Measurements from ENCODE around the gene TREML1. TPM values are rescaled to one million over a fixed set of nuclear protein-coding genes. Genes with fewer than 3 reads are reported as not detected.
"Not testable (repeated sequence)": the region's sequence is repeated elsewhere in the genome, so short reads cannot be mapped to it uniquely, and the experiment has no call there.

Gene TREML1
- total and polyA plus RNA-seq, 7 donors = 0.04 to 0.39 TPM; not detected in 5

DNA sequence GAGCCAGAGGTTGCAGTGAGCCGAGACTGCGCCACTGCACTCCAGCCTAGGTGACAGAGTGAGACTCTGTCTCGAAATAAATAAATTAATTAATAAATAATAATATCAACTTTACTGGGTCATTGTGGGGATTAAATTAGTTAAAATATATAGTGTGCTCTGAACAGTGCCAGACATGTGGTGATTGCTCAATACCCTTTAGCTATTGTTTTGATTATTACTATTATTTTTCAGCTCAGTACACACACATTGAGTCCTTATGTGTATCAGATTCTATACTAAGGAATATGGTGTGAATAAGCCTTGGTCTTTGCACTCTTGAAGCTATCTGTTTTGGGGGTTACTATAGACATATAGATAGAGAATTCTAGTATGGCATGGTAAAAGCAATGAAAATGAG, 28.9 kb downstream of the TREML1 start:
- no peak for ATAC-seq
- intact Hi-C loops (cut with DNase I) = no loop called here
- DNase-seq = no peak
- no peaks in the 10 kb centered on the region for H3K27me3 ChIP-seq (ENCODE audit: insufficient read depth in 3 of 3, low read length in 2 of 3)
- 96 to 98% (median 98%) methylated on average over 3 of the region's 3 CpGs for WGBS, 3 donors
- H3K27ac ChIP-seq = no peak overlapping the region
- TF ChIP-seq, protein P1, sequence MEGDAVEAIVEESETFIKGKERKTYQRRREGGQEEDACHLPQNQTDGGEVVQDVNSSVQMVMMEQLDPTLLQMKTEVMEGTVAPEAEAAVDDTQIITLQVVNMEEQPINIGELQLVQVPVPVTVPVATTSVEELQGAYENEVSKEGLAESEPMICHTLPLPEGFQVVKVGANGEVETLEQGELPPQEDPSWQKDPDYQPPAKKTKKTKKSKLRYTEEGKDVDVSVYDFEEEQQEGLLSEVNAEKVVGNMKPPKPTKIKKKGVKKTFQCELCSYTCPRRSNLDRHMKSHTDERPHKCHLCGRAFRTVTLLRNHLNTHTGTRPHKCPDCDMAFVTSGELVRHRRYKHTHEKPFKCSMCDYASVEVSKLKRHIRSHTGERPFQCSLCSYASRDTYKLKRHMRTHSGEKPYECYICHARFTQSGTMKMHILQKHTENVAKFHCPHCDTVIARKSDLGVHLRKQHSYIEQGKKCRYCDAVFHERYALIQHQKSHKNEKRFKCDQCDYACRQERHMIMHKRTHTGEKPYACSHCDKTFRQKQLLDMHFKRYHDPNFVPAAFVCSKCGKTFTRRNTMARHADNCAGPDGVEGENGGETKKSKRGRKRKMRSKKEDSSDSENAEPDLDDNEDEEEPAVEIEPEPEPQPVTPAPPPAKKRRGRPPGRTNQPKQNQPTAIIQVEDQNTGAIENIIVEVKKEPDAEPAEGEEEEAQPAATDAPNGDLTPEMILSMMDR (IDR thresholded peaks at IDR 0.05) = no peak
- no peaks in the 10 kb centered on the region for H3K4me1 ChIP-seq
- H3K9me3 ChIP-seq = no peaks in the 10 kb centered on the region
- peaks cover 8 to 48% of the 10 kb centered on the region in 2 donors for H3K36me3 ChIP-seq (ENCODE audit: insufficient read depth in 1 of 2, low read depth in 1 of 2)
- H3K4me3 ChIP-seq = no peak overlapping the region

DNA sequence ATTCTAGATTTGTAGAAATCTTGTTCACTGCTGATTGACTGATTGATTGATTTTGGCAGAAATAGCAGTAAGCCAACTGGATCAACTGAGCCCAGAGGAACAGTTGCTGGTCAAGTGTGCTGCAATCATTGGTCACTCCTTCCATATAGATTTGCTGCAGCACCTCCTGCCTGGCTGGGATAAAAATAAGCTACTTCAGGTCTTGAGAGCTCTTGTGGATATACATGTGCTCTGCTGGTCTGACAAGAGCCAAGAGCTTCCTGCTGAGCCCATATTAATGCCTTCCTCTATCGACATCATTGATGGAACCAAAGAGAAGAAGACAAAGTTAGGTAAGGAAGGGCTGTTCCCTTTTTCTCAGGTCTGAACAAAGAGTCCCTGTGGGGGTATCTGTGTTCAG, 31.2 kb downstream of the TREML1 start:
- Histone ChIP-seq H3K9me3 (no peaks in the 10 kb centered on the region), H3K4me1 (no peaks in the 10 kb centered on the region), H3K4me3 (no peak overlapping the region), H3K36me3 (ENCODE audit: insufficient read depth in 1 of 2, low read depth in 1 of 2) (peaks cover 9 to 57% of the 10 kb centered on the region in 2 donors), H3K27me3 (ENCODE audit: insufficient read depth in 3 of 3, low read length in 2 of 3) (no peaks in the 10 kb centered on the region), H3K27ac (no peak overlapping the region)
- TF ChIP-seq, protein P1 (IDR thresholded peaks at IDR 0.05) = no peak
- DNase-seq = no peak
- intact Hi-C loops (cut with DNase I) = no loop called here
- WGBS, 3 donors = 92 to 96% (median 94%) methylated on average over 1 of the region's 1 CpG
- no peak for ATAC-seq

DNA sequence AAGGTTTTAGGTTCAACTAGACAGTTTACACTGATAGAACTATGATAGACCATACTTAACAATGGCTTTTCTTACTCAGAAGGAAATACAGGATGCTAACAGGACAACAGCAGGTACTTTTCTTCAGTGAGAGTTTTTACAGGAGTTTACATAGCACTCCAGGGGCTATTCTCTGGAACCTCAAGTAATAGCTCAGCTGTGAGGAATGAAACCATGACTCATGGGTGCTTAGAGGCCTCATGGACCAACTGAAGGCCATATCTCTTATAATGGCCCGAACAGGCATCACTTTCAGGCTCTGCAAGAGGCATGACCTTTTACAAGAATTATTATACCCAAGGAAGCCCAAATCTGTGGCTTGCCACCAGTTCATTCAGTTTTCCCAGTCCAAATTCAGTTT, 31.8 kb downstream of the TREML1 start:
- Histone ChIP-seq H3K4me3 (no peak overlapping the region), H3K36me3 (ENCODE audit: insufficient read depth in 1 of 2, low read depth in 1 of 2) (peaks cover 9 to 52% of the 10 kb centered on the region in 2 donors), H3K9me3 (no peaks in the 10 kb centered on the region), H3K27ac (no peak overlapping the region), H3K27me3 (ENCODE audit: insufficient read depth in 3 of 3, low read length in 2 of 3) (no peaks in the 10 kb centered on the region), H3K4me1 (no peaks in the 10 kb centered on the region)
- ATAC-seq (no peak), DNase-seq (no peak)
- intact Hi-C loops (cut with DNase I) = no loop called here
- 92 to 96% (median 93%) methylated on average over 1 of the region's 1 CpG for WGBS, 3 donors
- TF ChIP-seq, protein P1 (IDR thresholded peaks at IDR 0.05) = no peak

DNA sequence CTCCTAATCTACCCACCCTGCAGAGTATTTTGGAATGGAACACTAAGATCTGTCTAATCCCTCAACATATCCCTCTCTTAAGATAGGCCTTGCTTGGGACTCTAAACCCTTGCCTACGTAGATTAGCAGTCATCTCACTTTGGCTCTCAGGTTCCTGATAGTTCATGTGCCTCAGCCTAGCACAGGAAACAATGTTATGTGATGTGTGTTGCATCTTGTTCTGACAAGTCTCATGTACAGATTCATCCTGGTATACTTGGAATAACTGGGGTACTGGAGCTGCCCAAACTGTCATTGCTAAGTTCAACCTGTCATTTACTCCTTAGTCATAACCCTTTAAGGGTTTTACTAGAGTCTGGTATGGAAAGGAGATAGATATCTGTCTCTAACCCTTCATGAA, 34.1 kb downstream of the TREML1 start:
- DNase-seq (no peak), ATAC-seq (no peak)
- Histone ChIP-seq H3K27ac (no peak overlapping the region), H3K9me3 (no peaks in the 10 kb centered on the region), H3K27me3 (ENCODE audit: insufficient read depth in 3 of 3, low read length in 2 of 3) (no peaks in the 10 kb centered on the region), H3K4me3 (no peak overlapping the region), H3K4me1 (no peaks in the 10 kb centered on the region), H3K36me3 (ENCODE audit: insufficient read depth in 1 of 2, low read depth in 1 of 2) (peaks cover 9 to 50% of the 10 kb centered on the region in 2 donors)
- WGBS, 3 donors = 94 to 100% (median 97%) methylated on average over 1 of the region's 1 CpG
- TF ChIP-seq, protein P1 (IDR thresholded peaks at IDR 0.05) = no peak
- intact Hi-C loops (cut with DNase I) = no loop called here

DNA sequence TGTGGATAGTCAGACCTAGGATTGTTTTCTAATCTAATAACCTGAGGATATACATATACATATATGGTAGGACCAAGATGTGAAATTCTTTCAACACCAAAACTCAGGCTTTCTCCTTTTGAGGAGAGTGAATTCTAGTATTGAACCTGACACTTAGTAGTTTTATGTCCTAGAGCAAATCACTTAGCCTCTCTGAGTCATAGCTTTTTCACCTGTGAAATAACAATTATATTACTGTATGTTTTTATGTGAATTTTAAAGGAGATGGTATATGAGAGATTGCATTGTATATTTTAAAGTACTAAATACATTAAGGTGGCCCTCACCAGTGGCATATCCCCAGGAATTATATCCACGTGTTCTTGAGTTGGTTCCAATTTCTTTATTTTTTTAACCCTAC, 34.6 kb downstream of the TREML1 start:
- H3K4me1 ChIP-seq = no peaks in the 10 kb centered on the region
- no peak overlapping the region for H3K27ac ChIP-seq
- ATAC-seq (no peak), DNase-seq (no peak)
- TF ChIP-seq, protein P1 (IDR thresholded peaks at IDR 0.05) = no peak
- H3K27me3 ChIP-seq (ENCODE audit: insufficient read depth in 3 of 3, low read length in 2 of 3) = no peaks in the 10 kb centered on the region
- WGBS, 3 donors = 66 to 80% (median 68%) methylated on average over 1 of the region's 1 CpG
- H3K4me3 ChIP-seq = no peak overlapping the region
- intact Hi-C loops (cut with DNase I) = no loop called here
- no peaks in the 10 kb centered on the region for H3K9me3 ChIP-seq
- H3K36me3 ChIP-seq (ENCODE audit: insufficient read depth in 1 of 2, low read depth in 1 of 2) = peaks cover 9 to 45% of the 10 kb centered on the region in 2 donors

DNA sequence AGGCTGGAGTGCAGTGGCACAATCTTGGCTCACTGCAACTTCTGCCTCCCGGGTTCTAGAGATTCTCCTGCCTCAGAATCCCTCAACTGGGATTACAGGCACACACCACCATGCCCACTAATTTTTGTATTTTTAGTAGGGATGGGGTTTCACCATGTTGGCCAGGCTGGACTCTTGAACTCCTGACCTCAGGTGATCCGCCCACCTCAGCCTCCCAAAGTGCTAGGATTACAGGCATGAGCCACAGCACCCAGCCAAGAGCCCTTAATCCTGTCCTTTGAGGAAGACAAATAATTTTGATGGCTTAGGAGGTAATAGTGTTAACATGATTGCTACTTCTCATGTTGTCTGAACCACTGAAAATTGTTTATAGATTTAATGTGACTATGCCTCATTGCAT, 39.1 kb downstream of the TREML1 start:
- H3K27ac ChIP-seq; intact Hi-C loops (cut with DNase I); H3K4me1 ChIP-seq; H3K27me3 ChIP-seq (ENCODE audit: insufficient read depth in 3 of 3, low read length in 2 of 3); H3K4me3 ChIP-seq; H3K9me3 ChIP-seq; DNase-seq; ATAC-seq: not testable (repeated sequence)
- 41 to 78% (median 58%) methylated on average over 2 of the region's 2 CpGs for WGBS, 3 donors
- H3K36me3 ChIP-seq (ENCODE audit: insufficient read depth in 1 of 2, low read depth in 1 of 2) = peaks cover 3 to 16% of the 10 kb centered on the region in 2 donors
